Tongue (tissue), 2 donors: ENCODE data around the gene JUND. TPM values are rescaled to one million over a fixed set of nuclear protein-coding genes. Genes with fewer than 3 reads are reported as not detected.

Experiments used
- DNase-seq: peaks from one replicate; pipeline ENCODE4 v3.0.0-alpha.2; 2015
- total RNA-seq: library from RNA; depleted of rRNA; stranded (reverse); fragments of >200 nt; gene quantifications from one replicate; pipeline ENCODE4 v1.2.3, GENCODE V29; 2014

JUND gene
- total RNA-seq, 1 donor from 2014 or later, result 276 TPM

DNA sequence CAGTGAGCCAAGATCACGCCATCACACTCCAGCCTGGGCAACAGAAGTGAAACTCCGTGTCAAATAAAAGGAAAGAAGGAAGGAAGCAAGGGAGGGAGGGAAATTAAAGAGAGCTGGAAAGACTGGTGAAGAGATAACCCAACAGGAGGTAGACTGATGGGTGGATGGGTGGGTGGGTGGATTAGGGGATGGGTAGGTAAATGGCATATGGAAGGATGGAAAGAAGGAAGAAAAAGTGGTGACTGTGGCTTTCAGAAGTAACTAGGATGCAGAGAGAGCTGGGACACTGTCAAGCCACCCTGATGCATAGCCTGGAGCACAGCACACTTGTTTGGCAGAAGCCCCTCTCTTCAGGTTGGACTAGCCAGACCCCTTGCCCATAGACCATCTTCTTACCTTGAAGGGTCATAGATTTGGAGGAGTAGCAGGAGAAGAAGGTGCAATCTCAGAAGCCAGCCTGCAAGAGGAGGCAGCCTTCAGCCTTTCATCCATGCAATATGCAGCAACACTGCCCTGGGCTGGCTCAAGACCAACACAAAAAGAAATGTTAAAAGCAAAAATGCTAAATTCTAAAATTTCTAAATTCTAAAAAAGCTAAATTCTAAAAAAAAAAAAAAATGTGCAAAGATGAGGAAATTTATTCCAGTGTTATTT lies 12.2 kb downstream of the JUND start:
- no peak for DNase-seq

DNA sequence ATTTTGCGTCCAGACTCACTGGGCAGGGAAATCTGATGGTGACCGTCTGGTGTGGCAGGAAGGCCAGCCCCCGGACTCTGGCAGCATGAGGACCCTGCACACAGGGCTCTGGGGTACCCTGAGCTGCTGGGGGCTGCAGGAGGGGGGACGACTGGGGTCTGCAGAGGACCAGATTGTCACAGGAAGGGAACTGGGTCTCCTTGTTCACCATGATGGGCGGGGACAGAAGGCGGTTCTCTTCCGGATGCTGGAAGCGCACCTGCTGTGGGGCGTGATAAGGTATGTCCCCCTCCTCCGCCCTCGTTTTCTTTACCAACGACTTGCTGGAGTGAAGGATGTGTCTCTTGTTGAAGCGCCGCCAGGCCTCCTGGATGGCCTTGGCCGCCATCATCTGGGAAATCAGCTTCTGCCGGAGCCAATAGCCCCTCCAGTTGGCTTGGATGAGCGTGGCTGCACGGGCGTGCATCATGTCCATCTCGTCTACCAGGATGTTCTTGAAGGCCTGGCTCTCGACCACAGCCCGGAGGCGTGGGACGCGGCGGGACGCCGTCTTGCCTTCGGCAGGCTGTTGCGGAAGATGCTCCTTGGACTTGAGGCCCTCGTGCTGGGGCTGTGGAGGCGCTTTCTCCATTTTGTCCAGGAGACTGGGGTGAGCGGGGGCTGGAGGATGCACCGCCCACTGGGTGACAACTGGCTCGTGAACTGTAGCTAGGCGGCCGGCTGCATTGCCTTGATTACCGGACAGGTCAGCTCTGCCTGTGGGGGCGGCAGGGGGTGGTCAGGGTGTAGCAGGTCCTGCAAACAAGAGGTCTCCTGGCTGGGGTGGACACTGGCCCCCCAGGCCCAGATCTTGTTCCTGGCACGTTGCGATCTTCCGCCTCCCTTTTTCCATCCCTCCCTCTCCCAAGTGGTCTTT lies 14.4 kb downstream of the JUND start:
- DNase-seq, result no peak

DNA sequence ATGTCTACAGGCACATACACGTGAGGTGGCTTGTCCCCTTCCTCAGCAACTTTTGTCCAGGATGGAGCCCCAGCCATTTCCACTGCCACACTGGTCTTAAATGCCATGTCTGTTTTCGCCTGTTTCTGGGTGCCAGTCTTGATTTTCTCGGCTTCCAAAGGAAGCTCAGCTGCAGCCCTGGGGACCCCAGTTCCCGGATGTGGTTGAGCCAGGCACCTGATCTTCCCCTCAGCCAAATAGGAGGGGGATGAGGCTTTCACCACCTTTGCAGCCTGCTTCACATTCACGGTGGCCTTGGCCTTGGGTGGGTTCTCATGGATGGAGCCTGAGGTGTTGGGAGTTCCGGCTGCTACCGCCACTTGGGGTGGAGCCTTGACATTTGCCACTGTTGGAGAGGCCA lies 15.8 kb downstream of the JUND start:
- DNase-seq, result no peak

DNA sequence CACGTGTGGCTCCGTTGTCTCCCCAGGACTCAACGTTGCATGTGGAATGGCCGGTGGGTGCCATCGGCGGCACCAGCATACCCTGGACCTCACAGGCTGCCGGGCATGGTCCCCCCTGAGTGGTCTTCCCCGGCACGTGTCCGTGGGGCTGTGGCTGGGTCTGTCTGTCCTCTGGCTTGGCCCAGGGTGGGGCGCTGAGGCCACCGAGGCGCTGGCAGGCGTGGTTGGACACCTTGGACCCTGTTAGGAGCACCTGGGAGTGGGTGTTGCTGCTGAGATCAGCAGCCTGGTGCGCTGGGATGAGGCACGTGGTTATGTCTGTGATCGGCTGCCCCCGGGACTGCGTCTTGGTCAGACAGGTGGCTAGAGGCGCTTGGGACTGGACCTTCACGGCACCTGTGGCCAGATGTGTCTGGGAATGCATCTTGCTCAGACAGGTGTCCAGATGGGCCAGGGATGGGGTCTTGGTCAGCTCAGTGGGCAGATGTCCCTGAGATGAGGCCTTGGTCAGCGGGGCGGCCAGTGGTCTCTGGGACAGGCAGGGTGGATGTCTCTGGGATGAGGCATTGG lies 16.4 kb downstream of the JUND start:
- no peak for DNase-seq

DNA sequence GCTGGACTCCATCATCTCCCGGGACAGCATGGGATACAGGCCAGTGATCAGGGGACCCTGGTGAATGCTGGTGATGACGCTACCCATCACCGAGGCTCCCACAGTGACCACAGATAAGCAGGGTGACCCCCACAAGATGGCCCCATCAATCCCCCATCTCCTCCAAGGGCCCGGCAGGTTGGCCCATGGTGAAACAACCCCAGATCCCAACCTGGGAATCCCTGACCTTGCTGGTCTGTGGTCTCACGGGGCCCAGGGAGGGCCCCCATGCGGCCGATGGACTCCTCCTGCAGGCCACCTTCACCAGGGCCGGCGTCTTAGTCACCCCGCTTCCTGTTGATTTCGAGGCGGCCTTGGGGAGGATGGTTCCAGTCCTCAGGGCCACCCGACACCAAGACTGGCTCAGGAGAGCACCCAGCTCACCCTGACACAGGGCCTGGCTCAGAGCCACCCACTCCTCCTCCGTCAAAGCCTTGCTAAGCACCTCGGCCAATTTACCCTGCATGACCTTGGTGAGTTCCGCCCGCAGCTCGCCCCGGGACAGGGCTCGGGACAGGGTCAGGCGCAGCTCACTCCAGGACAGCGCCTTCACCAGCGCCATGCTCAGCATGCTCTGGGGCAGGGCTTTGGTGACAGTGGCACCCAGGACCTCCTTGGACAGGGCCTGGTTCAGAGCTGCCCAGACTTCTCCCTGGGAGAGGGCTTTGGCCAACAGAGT lies 17.1 kb downstream of the JUND start:
- no peak for DNase-seq

DNA sequence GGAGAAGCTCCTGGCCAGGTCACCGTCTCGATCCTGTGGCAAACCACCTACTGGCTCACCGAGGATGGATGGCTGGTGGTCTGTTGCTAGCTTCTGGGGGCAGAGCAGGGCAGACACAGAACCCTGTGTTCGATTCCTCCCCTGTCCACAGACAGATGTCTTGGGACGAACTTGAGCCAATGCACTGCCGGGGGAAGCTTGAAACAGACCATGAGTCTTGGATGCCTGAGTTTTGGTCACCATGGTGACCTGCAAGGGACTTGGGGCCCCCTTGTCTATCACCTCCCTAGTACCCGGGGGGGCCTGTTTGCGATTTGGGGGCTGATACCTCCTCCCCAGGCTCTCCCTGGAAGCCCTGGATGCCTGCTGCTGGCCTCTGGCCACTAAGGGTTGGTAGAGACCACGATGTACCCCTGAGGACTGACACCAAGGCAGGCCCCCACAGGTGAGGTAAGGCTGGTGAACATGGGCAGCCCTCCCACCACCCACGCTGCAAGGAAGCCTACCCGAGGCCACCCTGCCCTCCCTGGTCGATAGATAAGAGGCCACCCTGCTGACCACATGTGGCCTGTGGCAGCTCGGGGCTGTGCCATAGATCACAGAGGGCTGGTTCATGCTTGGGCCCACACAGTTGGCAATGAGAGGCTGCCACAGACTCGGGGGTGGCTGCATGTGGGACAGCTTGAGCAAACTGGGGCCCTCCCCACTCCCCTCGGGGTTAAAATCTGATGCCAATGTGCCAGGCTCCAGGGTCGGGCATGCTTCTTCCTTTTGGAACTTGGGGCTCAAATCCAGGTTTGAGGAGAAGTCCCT lies 17.9 kb downstream of the JUND start:
- no peak for DNase-seq

DNA sequence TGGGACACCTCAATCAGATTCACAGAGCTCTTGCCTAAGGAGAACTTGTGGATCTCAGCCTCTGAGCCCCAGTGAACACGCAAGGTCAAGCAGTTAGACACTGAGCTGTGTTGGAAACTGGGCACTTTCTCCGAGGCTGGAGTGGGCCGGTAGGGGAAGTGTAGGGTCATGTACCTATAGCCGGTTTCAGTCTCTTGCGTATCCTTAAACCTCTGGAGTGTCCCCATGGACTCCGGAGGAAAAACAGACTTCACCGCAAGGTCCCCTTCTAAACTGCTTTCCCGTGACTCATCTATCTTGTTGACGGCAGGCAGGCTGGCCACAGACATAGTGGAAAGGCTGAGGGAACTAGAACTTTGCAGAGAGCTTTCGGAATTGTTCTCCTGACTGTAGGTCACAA lies 18.5 kb downstream of the JUND start:
- no peak for DNase-seq

DNA sequence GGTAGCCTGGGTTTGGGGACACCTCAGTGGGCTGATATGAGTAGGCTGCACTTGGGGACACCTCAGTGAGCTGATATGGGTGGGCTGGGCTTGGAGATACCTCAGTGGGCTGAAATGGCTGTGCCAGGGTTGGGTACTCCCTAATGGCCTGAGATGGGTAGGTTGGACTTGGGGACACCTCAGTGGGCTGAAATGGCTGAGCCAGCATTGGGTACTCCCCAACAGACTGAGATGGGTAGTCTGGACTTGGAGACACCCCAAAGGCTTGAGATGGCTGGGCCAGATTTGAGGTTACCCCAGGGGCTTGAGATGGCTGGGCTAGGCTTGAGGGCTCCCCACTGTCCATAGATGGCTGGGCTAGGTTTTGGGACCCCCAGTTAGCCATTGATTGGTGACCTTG lies 19.3 kb downstream of the JUND start:
- no peak for DNase-seq

DNA sequence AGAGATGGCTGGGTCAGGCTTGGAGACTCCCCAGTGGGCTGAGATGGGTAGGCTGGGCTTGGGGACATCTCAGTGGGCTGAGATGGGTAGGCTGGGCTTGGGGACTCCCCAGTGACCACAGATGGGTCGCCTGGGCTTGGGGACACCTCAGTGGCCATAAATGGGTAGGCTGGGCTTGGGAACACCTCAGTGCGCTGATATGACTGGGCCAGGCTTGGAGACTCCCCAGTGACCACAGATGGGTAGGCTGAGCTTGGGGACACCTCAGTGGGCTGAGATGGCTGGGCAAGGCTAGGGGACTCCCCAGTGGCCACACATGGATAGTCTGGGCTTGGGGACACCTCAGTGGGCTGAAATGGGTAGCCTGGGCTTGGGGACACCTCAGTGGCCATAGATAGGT lies 19.9 kb downstream of the JUND start:
- DNase-seq, result no peak

DNA sequence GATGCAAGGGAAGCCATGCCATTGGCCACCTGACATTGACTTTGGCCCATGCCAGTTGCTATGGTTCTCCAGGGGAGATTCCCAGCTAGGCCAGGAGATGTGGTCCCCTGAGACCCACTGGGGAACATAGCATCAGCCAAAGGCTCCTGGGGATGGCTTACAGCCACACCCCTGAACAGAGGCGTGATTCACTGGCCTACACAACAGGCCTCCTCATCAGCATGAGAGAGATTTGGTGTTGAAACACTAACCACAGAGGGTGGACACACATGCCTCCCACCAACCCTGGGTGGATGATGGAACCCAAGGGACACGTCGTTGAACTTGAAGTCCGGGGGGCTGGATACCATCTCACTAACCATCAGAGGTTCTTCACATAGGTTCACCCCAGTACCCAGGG lies 21.5 kb downstream of the JUND start:
- no peak for DNase-seq

DNA sequence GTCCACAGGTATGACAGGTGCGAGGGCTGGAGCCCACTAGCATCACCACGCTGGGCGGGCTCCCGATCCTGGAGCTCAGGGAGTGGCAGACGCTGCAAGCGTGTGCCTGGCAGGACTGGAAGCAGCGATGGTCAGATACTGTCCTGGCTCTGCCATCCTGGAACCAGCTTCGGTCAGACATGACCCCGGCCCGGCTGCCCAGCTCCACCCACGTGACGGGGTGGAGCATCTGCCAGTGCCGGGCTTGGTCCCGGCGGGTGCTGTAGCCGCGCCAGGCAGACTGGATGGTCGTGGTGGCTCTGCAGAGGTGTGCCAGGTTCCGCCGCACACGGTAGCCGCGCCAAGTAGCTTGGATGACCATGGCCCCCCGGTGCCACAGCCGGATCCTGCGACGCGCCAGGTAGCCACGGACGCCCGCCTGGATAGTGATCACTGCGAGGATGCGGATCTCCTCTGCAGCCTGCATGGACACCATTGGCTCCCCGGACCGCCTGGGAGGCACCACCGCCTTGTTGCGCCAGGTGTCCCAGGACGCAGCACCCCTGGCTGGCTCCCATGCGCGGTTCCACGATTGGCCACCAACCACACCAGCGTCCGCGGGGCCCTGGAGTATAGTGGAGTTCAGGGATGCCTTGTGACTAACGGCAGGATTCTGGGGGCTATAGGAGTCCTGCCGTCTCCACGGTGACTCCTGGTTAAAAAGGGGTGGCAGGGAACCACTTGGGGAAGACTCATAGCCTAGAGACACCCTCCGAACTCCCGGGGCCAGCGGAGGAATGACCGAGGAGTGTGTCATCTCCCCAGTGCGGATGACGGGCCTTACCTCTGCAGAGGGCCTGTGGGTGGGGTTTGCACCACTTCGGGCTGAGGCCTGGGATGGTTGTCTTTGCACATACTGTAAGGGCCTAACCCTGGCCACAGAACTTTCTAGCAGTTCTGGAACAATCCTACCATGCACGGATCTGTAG lies 23.6 kb downstream of the JUND start:
- DNase-seq, result no peak

DNA sequence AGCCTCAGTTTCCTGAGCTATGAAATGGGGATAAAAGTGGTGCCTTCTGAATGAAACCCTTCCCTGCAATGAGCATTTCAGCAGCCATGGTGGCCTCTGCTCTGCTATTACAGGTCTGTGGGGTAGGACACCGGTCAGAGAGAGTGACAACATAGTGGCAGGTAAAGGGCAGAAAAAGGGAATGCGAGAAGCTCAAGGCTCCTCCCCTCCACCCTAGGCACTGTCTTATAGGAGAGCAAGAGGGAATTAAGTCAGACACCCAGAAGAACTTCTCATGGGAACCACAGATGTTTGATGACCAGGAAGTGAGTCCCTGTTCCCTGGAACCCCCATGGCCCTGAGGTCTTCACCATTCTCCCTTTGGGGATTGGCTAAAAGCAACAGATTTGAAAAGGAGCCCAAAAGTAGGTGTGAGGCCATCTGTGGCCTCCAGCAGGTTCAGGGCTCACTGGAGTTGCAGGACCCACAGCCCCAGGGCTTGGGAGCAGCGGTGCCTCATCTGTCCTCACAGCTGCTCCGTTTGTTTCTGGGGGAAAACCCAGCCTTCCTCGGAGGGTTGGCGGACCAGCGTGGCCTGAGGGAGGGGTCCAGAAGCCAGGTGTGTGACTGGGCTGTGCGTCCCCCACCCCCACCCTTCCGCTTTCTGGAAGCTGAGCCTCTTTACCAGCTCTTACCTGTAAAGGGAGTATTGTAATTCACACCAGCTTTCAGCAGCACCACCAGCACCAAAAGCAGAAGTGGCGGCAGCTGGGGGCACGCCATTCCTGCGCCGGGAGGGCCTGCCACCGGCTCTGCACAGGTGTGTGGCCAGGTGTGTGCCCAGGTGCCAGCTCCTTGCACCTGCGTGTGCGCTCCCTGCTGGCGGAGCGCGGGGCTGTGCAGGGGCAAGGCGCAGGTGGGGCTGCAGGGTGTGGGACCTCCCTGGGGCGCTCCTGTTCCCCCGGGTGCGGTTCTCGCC lies 26.6 kb downstream of the JUND start:
- DNase-seq, result no peak

DNA sequence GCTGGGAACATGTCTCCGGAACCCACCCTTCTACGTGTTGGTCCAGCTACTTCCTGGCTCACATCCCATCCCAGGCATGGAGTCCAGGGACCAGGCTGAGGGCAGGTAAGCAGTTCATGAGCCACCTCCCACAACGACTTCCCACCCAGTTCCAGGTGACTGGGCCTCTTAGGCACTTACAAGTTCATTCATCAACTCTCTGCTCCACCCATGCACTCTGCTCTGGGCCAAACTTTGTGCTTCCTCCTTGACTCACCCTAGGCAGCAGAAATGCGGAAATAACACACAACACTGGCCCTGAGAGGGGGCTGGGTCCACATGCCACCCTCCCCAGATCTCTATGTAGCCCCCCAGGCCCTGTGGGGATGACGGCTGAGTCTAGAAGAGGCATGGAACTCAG lies 27.7 kb downstream of the JUND start:
- no peak for DNase-seq

DNA sequence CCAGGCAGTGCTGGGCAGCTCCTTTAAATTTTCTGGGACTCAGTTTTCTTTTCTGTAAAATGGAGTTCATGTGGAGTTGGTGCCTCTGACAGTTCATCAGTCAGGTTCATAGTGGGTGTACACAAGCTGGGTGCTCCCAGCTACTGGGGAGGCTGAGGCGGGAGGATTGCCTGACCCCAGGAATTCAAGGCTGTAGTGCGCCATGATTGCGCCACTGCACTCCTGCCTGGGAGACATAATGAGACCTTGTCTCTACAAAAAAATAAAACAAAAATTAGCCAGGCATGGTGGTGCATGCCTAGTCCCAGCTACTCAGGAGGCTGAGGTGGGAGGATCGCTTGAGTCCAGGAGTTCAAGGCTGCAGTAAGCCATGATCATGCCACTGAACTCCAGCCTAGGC lies 28.3 kb downstream of the JUND start:
- DNase-seq, result no peak

DNA sequence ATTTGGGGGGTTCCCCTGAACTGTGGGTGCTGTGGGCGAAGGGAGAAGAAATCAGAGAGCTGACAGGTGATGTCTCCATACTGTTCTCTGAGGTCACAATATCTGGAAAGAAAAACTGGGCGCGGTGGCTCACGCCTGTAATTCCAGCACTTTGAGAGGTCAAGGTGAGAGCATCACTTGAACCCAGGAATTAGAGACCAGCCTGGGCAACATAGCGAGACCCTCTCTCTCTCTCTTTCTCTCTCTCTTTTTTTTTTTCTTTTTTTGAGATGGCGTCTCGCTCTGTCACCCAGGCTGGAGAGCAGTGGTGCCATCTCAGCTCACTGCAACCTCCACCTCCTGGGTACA lies 29.1 kb downstream of the JUND start:
- DNase-seq, result no peak

DNA sequence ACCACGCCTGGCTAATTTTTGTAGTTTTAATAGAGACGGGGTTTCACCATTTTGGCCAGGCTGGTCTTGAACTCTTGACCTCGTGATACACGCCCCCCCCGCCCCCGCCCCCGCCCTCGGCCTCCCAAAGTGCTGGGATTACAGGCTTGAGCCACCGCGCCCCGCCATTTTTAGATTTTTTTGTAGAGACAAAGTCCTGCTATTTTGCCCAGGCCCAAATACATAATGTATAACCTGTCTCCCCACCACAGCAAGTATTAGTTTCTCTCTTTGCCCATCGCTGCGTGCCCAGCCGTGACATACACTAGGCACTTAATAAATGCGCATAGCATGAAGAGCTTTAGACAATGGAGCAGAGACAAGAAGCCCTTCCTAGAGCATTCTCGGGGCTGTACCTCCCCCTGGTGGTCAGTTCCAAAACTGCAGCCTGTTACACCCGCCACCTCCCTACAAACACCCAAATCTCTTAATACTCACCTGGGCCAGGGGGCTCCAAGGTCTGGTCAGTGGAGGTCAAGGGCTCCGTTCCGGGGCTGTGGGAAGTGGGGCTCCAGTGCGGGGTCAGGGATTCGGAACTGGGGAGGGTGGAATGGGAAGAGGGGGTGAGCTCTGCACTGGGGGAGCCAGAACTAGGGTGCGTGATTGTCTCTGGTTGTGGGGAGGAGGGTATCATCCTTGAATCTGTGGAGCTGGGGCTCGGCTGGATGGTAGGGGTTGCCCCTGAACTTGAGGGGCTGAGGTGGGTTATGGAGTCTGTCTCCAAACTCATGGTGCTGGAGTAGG lies 29.6 kb downstream of the JUND start:
- DNase-seq, result peak; percentile 87

DNA sequence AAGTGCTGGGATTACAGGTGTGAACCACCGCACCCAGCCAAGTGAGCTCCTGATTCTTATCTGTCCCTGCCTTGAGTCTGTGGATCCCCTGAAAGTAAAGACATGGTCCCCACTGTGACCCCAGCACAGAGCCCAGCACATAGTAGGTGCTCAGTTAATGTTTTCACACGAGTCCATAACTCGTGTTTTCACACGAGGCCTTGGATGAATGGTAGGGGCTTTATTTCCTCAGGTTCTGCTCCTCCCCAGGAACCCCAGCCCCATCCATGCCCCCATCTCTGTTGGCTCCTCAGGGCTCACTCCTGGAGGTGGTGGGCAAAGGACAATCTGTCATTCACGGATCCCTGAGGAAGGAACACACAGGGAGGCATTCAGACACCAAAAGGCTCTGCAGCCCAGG lies 31.6 kb downstream of the JUND start:
- no peak for DNase-seq

DNA sequence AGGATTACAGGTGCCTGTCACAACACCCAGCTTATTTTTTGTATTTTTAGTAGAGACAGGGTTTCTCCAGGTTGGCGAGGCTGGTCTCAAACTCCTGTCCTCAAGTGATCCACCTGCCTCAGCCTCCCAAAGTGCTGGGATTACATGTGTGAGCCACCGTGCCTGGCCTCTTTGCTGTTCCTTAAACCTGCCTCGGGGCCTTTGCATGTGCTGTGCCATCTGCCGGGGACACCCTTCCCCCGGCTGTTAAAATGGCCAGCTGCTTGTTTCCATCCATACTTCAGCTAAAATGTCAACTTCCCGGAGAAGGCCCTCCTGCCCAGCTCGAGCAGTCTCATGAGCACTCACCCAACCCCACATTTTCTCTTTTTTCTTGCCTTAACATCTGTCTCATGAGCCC lies 36.1 kb downstream of the JUND start:
- DNase-seq, result no peak

DNA sequence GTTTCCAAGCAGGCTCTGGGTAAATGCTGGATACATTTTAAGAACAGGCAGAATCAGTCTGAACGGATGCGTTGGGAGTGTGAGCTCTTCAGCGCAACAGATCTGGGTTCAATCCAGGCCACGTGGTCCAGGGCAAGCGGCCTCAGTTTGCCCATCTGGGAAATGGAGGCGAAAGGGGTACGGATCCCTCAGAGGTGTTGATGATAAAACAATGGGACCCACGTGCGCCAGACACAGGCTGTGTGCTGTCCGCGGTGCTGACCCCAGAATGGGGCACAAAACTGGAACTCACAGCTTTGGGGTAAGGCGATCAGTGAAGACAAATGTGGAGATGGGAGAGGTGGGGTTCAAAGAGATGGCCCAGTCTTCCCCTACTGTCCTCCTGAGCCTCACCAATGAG lies 42.1 kb downstream of the JUND start:
- DNase-seq, result no peak
